RWPE2 (cell line): ENCODE data around the gene NUF2.
"Not testable (repeated sequence)": the region's sequence is repeated elsewhere in the genome, so short reads cannot be mapped to it uniquely, and the experiment has no call there.

ENCODE experiments used
- ATAC-seq: fragments of 200-7000 bp; cut with Tn5 transposase; 3 replicates; pipeline ENCODE4 v1.9.1; 2021; ENCODE audit warnings: low read depth
- DNase-seq: peaks from one replicate; pipeline ENCODE4 v3.0.0-alpha.2; 2020; ENCODE audit warnings: low spot score
- H3K27ac ChIP-seq: fragments of 450-650 bp; 2 replicates; pipeline ENCODE4 v1.5.1; 2017; ENCODE audit warnings: mild to moderate bottlenecking; ENCODE audit not compliant: poor library complexity, severe bottlenecking
- H3K27me3 ChIP-seq: fragments of 250-450 bp; sonication (Bioruptor Pico); 2 replicates; pipeline ENCODE4 v1.5.1; 2021; ENCODE audit warnings: mild to moderate bottlenecking, moderate library complexity; ENCODE audit not compliant: insufficient read depth, poor library complexity, severe bottlenecking
- H3K36me3 ChIP-seq: fragments of 250-450 bp; sonication (Bioruptor Pico); 2 replicates; pipeline ENCODE4 v1.5.1; 2020; ENCODE audit warnings: low read depth, mild to moderate bottlenecking, moderate library complexity
- H3K4me1 ChIP-seq: fragments of 250-450 bp; sonication (Bioruptor Pico); 2 replicates; pipeline ENCODE4 v1.5.1; 2021; ENCODE audit warnings: mild to moderate bottlenecking, moderate library complexity; ENCODE audit not compliant: insufficient read depth, poor library complexity, severe bottlenecking
- H3K4me3 ChIP-seq: fragments of 250-450 bp; sonication (Bioruptor Pico); 2 replicates; pipeline ENCODE4 v1.5.1; 2021; ENCODE audit warnings: mild to moderate bottlenecking, moderate library complexity; ENCODE audit not compliant: severe bottlenecking
- H3K9me3 ChIP-seq: fragments of 250-450 bp; sonication (Bioruptor Pico); 2 replicates; pipeline ENCODE4 v1.5.1; 2021; ENCODE audit warnings: mild to moderate bottlenecking, moderate library complexity; ENCODE audit not compliant: severe bottlenecking
- TF ChIP-seq, protein P1 (sequence below): fragments of 450-650 bp; IDR thresholded peaks from one replicate; pipeline ENCODE4 v1.5.1; 2017; ENCODE audit warnings: mild to moderate bottlenecking, moderate library complexity; ENCODE audit not compliant: poor library complexity, severe bottlenecking

The NUF2 gene

DNA sequence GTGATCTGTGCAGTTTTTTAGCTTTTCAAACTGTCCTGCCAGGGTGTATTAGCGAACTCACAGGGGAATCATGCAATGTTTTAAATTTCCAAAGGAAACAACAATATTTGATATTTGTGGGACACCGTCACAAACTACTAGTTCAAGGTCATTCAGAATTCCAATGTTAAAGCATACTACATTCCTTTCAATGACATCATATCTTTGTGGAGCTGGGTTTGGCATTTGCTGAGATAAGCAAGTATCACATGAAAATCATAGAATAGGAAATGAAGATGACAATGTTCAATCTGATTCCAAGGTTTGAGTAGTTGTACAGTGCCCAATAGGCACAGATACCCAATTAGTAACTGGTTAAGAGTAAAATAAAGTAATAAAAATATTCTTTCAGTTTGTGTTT, 35.6 kb downstream of the NUF2 start:
- no peak for DNase-seq
- ATAC-seq, result no peak
- Histone ChIP-seq H3K27me3 (no peaks in the 10 kb centered on the region), H3K4me1 (no peaks in the 10 kb centered on the region), H3K36me3 (peaks cover 22% of the 10 kb centered on the region), H3K4me3 (no peak overlapping the region), H3K9me3 (no peaks in the 10 kb centered on the region), H3K27ac (no peak overlapping the region)
- TF ChIP-seq, protein P1, sequence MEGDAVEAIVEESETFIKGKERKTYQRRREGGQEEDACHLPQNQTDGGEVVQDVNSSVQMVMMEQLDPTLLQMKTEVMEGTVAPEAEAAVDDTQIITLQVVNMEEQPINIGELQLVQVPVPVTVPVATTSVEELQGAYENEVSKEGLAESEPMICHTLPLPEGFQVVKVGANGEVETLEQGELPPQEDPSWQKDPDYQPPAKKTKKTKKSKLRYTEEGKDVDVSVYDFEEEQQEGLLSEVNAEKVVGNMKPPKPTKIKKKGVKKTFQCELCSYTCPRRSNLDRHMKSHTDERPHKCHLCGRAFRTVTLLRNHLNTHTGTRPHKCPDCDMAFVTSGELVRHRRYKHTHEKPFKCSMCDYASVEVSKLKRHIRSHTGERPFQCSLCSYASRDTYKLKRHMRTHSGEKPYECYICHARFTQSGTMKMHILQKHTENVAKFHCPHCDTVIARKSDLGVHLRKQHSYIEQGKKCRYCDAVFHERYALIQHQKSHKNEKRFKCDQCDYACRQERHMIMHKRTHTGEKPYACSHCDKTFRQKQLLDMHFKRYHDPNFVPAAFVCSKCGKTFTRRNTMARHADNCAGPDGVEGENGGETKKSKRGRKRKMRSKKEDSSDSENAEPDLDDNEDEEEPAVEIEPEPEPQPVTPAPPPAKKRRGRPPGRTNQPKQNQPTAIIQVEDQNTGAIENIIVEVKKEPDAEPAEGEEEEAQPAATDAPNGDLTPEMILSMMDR, result no peak

DNA sequence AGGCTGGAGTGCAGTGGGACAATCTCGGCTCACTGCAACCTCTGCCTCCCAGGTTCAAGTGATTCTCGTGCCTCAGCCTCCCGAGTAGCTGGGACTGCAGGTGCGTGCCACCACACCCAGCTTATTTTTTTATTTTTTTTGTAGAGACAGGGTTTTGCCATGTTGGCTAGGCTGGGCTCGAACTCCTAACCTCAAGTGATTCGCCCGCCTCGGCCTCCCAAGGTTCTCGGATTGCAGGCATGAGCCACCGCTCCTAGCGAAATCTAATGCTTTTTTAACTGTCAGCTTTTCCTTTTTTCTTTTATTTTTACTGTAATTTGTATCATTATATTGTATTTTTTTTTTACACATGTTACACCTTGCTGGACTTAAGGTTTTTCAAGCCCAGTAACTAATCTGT, 36.4 kb downstream of the NUF2 start:
- H3K27ac ChIP-seq, ATAC-seq, H3K4me3 ChIP-seq, H3K9me3 ChIP-seq, H3K4me1 ChIP-seq, DNase-seq, H3K27me3 ChIP-seq: not testable (repeated sequence)
- H3K36me3 ChIP-seq, result peaks cover 18% of the 10 kb centered on the region

DNA sequence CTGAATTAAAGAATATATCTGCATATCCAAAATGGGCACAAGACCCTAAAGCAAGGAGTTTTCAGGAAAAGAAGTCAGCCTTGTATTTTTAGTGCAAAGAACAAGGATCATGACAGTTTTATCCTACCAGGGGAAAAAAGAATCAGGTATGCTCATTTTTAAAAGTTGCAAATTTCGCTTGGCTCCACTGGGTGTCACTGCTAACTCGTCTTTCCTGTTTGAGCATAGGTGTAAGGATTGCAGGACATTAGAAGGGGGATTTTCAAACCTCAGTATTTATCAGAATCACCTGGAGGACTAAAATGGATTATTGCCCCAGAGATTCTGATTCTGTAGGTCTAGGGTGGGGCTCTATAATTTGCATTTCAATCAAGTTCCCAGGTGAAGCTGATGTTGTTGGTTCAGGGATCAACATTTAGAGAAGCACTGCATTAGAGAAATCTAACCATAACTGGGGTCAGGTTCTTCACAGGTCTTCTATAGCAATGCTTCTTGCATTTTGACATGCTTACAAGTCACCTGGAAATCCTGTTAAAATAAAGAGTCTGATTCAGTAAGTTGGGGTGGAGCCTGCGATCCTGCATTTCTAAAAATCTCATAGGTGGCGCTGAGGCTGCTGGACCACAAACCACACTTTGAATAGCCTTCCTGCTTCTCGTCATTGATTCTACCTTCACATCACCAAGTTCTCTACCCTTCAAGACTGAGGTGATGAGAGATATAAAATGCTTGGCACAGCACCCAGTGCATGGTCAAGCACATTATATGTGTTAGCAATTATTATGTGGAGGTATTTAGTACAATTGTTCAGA, 39.6 kb downstream of the NUF2 start:
- no peak overlapping the region for H3K27ac ChIP-seq
- no peak for DNase-seq
- peak; percentile 64; the same call in 1 of the 3 replicates for ATAC-seq

DNA sequence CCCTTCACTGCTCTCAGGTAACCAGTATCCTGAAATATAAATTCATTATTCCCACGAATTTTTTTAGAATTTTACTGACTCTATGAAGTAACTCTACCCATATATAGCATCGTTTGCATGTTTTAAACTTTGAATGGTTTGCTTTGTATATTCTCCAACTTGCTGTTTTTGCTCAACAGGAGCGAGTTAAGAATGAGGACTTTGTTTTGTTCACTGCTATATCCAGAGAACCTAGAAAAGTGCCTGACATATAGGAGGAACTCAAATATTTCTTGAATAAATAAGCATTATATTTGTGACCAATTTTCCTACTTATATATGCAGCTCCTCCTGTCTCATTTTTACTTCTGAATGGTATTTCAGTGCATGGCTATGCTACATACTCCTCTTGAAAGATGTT, 43.4 kb downstream of the NUF2 start:
- Histone ChIP-seq H3K4me3 (no peak overlapping the region), H3K36me3 (no peaks in the 10 kb centered on the region), H3K4me1 (no peaks in the 10 kb centered on the region), H3K27me3 (no peaks in the 10 kb centered on the region), H3K9me3 (no peaks in the 10 kb centered on the region), H3K27ac (no peak overlapping the region)
- ATAC-seq (no peak), DNase-seq (no peak)
- TF ChIP-seq, protein P1, result no peak

More for the DNA sequence above, 39.6 kb downstream of the NUF2 start:
- Histone ChIP-seq H3K4me3 (no peak overlapping the region), H3K27me3 (no peaks in the 10 kb centered on the region), H3K9me3 (no peaks in the 10 kb centered on the region), H3K4me1 (no peaks in the 10 kb centered on the region), H3K36me3 (no peaks in the 10 kb centered on the region)
- TF ChIP-seq, protein P1, result peak; percentile 65

DNA sequence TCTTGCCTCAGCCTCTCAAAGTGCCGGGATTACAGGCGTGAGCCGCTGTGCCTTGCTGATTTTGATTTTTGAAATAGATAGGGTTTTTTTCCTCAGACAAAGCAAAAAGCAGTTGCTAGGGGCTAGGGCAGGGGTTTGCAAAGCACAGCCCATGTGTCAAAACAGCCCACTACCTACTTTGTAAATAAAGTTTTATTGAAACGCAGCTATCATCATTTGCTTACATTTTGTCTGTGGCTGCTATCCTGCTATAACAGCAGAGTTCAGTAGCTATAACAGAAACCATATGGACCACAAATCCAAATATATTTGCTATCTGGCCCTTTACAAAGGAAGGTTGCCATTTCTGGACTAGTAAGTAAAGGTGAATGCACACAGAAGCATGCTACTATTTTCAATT, 44.8 kb downstream of the NUF2 start:
- Histone ChIP-seq H3K36me3 (no peaks in the 10 kb centered on the region), H3K27me3 (no peaks in the 10 kb centered on the region), H3K27ac (no peak overlapping the region), H3K9me3 (no peaks in the 10 kb centered on the region), H3K4me1 (no peaks in the 10 kb centered on the region), H3K4me3 (no peak overlapping the region)
- TF ChIP-seq, protein P1, result no peak
- ATAC-seq, result no peak
- DNase-seq, result no peak
